HepG2 (cell line): ENCODE measurements around the gene SNPH. TPM values are rescaled to one million over a fixed set of nuclear protein-coding genes. Genes with fewer than 3 reads are reported as not detected.

Source experiments
- BORCS8-MEF2B ChIP-seq: sonication (generic); formaldehyde crosslinking; IDR thresholded peaks from 2 replicates; pipeline ENCODE4 v1.8.0; 2022; ENCODE audit warnings: mild to moderate bottlenecking, missing genetic modification reagents
- DNMT3B ChIP-seq: conservative IDR thresholded peaks from 2 replicates; pipeline ENCODE4 v1.6.1; 2016; ENCODE audit warnings: missing biosample characterization, control low read depth
- FOXJ3 ChIP-seq: sonication (generic); formaldehyde crosslinking; IDR thresholded peaks from 2 replicates; pipeline ENCODE4 v1.4.0; 2020; ENCODE audit warnings: missing genetic modification reagents, mild to moderate bottlenecking, borderline replicate concordance
- GABPB1 ChIP-seq: IDR thresholded peaks from 2 replicates; pipeline ENCODE4 v1.6.1; 2016; ENCODE audit warnings: mild to moderate bottlenecking, missing genetic modification reagents, moderate library complexity, missing compliant biosample characterization
- PAX8 ChIP-seq: sonication (generic); formaldehyde crosslinking; IDR thresholded peaks from 2 replicates; pipeline ENCODE4 v1.8.0; 2022; ENCODE audit warnings: mild to moderate bottlenecking, missing genetic modification reagents, borderline replicate concordance
- PRPF4 ChIP-seq: fragments of 200-400 bp; formaldehyde crosslinking; IDR thresholded peaks from 2 replicates; pipeline ENCODE4 v1.6.1; 2016; ENCODE audit warnings: low read length, low read depth; ENCODE audit not compliant: poor library complexity, severe bottlenecking
- RBM22 ChIP-seq: fragments of 200-400 bp; formaldehyde crosslinking; optimal IDR thresholded peaks from 2 replicates; pipeline ENCODE3; 2017; ENCODE audit warnings: mild to moderate bottlenecking, low read length, moderate library complexity
- RFX5 ChIP-seq: IDR thresholded peaks from 2 replicates; pipeline ENCODE4 v1.6.1; 2011; ENCODE audit warnings: low read depth, low read length, improper control_type of control experiment
- TFAP4 ChIP-seq: sonication (generic); IDR thresholded peaks from 2 replicates; pipeline ENCODE4 v1.6.1; 2016; ENCODE audit warnings: low read depth, borderline replicate concordance
- ZBTB20 ChIP-seq: sonication (generic); formaldehyde crosslinking; IDR thresholded peaks from 2 replicates; pipeline ENCODE4 v1.8.1; 2023; ENCODE audit warnings: missing genetic modification reagents, low read depth, mild to moderate bottlenecking, borderline replicate concordance
- ZBTB38 ChIP-seq: sonication (generic); formaldehyde crosslinking; IDR thresholded peaks from 2 replicates; pipeline ENCODE4 v1.5.1; 2020; ENCODE audit warnings: mild to moderate bottlenecking, missing genetic modification reagents
- ZNF281 ChIP-seq: sonication (generic); formaldehyde crosslinking; IDR thresholded peaks from 2 replicates; pipeline ENCODE4 v1.4.0; 2020; ENCODE audit warnings: missing genetic modification reagents, borderline replicate concordance
- ZNF318 ChIP-seq: sonication (generic); formaldehyde crosslinking; IDR thresholded peaks from 2 replicates; pipeline ENCODE4 v1.4.0; 2020; ENCODE audit warnings: mild to moderate bottlenecking, missing genetic modification reagents
- ZNF350 ChIP-seq: sonication (generic); formaldehyde crosslinking; IDR thresholded peaks from 2 replicates; pipeline ENCODE4 v1.4.0; 2020; ENCODE audit warnings: mild to moderate bottlenecking, low read depth, missing genetic modification reagents, borderline replicate concordance
- ZNF567 ChIP-seq: sonication (generic); formaldehyde crosslinking; IDR thresholded peaks from 2 replicates; pipeline ENCODE4 v1.8.1; 2023; ENCODE audit warnings: mild to moderate bottlenecking, missing genetic modification reagents, borderline replicate concordance
- ZNF720 ChIP-seq: sonication (generic); formaldehyde crosslinking; IDR thresholded peaks from 2 replicates; pipeline ENCODE4 v1.4.0; 2020; ENCODE audit warnings: missing genetic modification reagents
- ZNF772 ChIP-seq: sonication (generic); formaldehyde crosslinking; IDR thresholded peaks from 2 replicates; pipeline ENCODE4 v1.5.0; 2020; ENCODE audit warnings: mild to moderate bottlenecking, missing genetic modification reagents
- ZNF850 ChIP-seq: sonication (generic); formaldehyde crosslinking; conservative IDR thresholded peaks from 2 replicates; pipeline ENCODE4 v1.9.0; 2021; ENCODE audit warnings: mild to moderate bottlenecking, missing genetic modification reagents
- ZNF883 ChIP-seq: sonication (generic); formaldehyde crosslinking; IDR thresholded peaks from 2 replicates; pipeline ENCODE4 v1.5.1; 2020; ENCODE audit warnings: mild to moderate bottlenecking, missing genetic modification reagents; ENCODE audit errors: not compliant biosample characterization
- polyA plus RNA-seq, 8 experiments: library from polyadenylated mRNA; depleted of rRNA in 3 of 8; stranded (reverse) in 7 of 8; unstranded in 1 of 8; fragments of >200 nt; fragmentation: Illumina TruSeq in 4 of 8; extraction: Trizol in 4 of 8; gene quantifications; 2 replicates each; pipeline versions ENCODE4 v1.2.1 to v1.2.3, GENCODE V29; 2011 to 2016; ENCODE audit warnings: low read depth in 4 of 8, missing spikeins in 1 of 8, mixed read lengths in 1 of 8; ENCODE audit not compliant: insufficient read depth in 1 of 8
- total RNA-seq, 5 experiments: library from RNA; depleted of rRNA; stranded (reverse); fragments of >200 nt; fragmentation: Illumina TruSeq; extraction: Trizol; gene quantifications; 2 replicates each; pipeline ENCODE4 v1.2.3, GENCODE V29; 2016; ENCODE audit warnings: low read depth in 1 of 5

Gene SNPH
- total and polyA plus RNA-seq, 2 of the 13 experiments (the other 11 are each of a cell fraction or from before 2014, with no cell fraction given) = 0.09 TPM; not detected in 1

GRCh38 chr20:1327241-1327653 is 61.2 kb downstream of the SNPH start (continued):
- TF ChIP-seq ZNF318 (CRISPR knock-in tag) (no peak), ZNF850 (CRISPR knock-in tag) (no peak), TFAP4 (no peak), ZBTB20 (CRISPR knock-in tag) (no peak), ZNF350 (CRISPR knock-in tag) (no peak), ZNF772 (CRISPR knock-in tag) (no peak), ZNF567 (CRISPR knock-in tag) (no peak), GABPB1 (no peak), ZNF720 (CRISPR knock-in tag) (no peak), ZBTB38 (peak; percentile 82), ZNF281 (CRISPR knock-in tag) (no peak), RFX5 (no peak), RBM22 (no peak), ZNF883 (CRISPR knock-in tag) (peak; percentile 48), PAX8 (no peak), FOXJ3 (CRISPR knock-in tag) (no peak), DNMT3B (CRISPR knock-in tag) (no peak), PRPF4 (peak; percentile 14), BORCS8-MEF2B (CRISPR knock-in tag) (no peak)
